Testis (tissue), 3 donors: Measurements from ENCODE around the gene CRISPLD2. TPM values are rescaled to one million over a fixed set of nuclear protein-coding genes. Genes with fewer than 3 reads are reported as not detected.
A peak's percentile ranks its signal among the peaks of the same experiment; 100 is the strongest.

Source experiments
- DNase-seq: peaks from one replicate; pipeline ENCODE4 v3.0.0-alpha.2; 2019
- H3K27ac ChIP-seq, 2 donors: fragments of 200-600 bp; sonication (generic); one replicate each; pipeline ENCODE4 v1.5.1; 2019
- H3K27me3 ChIP-seq: fragments of 200-600 bp; sonication (generic); one replicate; pipeline ENCODE4 v1.5.1; 2019
- H3K36me3 ChIP-seq: fragments of 200-600 bp; sonication (generic); one replicate; pipeline ENCODE4 v1.5.1; 2017; ENCODE audit warnings: low read depth; ENCODE audit errors: missing control alignments
- H3K4me1 ChIP-seq: fragments of 200-600 bp; sonication (generic); one replicate; pipeline ENCODE4 v1.5.1; 2019
- H3K4me3 ChIP-seq, 2 donors: fragments of 200-600 bp; sonication (generic); one replicate each; pipeline ENCODE4 v1.5.1; 2017 to 2019
- H3K9me3 ChIP-seq: fragments of 200-600 bp; sonication (generic); one replicate; pipeline ENCODE4 v1.5.1; 2017
- POLR2A ChIP-seq: fragments of 450-650 bp; IDR thresholded peaks from one replicate; pipeline ENCODE4 v1.6.1; 2017; ENCODE audit warnings: antibody characterized with exemption, mild to moderate bottlenecking, moderate library complexity
- WGBS, 2 donors: methylation state at CpG; one replicate each; pipeline ENCODE4 v1.1.5; 2018; 5-methylcytosine and 5-hydroxymethylcytosine counted together
- intact Hi-C: fragments of 100-400 bp; cut with DNase I; formaldehyde crosslinking; loops from one replicate; pipeline ENCODE4 v1.15.1; 2023; ENCODE audit warnings: low total_unique reads
- polyA plus RNA-seq: library from polyadenylated mRNA; stranded (reverse); fragments of 350-450 nt; fragmentation: Illumina TruSeq; extraction: RNeasy Lipid Tissue Mini Kit (QIAGEN cat#74804); gene quantifications from one replicate; pipeline ENCODE4 v1.2.3, GENCODE V29; 2014; ENCODE audit warnings: low read depth, low replicate concordance; ENCODE audit not compliant: insufficient read depth
- total RNA-seq, 2 donors: library from RNA; depleted of rRNA; stranded (reverse); fragments of >200 nt; gene quantifications; one replicate each; pipeline ENCODE4 v1.2.3, GENCODE V29; 2016
- TF ChIP-seq, protein P1 (sequence below), 3 experiments: fragments of 450-650 bp in 2 of 3; fragments of 200-600 bp in 1 of 3; sonication (generic) in 1 of 3; IDR thresholded peaks; one replicate each; pipeline ENCODE4 v1.5.1; 2016 to 2019; ENCODE audit warnings: antibody characterized with exemption in 3 of 3, mild to moderate bottlenecking in 2 of 3, moderate library complexity in 1 of 3

CRISPLD2 gene
- total and polyA plus RNA-seq, 3 donors from 2014 or later, result 47.7 to 59.6 (median 48.8) TPM

- TF ChIP-seq, protein P1, sequence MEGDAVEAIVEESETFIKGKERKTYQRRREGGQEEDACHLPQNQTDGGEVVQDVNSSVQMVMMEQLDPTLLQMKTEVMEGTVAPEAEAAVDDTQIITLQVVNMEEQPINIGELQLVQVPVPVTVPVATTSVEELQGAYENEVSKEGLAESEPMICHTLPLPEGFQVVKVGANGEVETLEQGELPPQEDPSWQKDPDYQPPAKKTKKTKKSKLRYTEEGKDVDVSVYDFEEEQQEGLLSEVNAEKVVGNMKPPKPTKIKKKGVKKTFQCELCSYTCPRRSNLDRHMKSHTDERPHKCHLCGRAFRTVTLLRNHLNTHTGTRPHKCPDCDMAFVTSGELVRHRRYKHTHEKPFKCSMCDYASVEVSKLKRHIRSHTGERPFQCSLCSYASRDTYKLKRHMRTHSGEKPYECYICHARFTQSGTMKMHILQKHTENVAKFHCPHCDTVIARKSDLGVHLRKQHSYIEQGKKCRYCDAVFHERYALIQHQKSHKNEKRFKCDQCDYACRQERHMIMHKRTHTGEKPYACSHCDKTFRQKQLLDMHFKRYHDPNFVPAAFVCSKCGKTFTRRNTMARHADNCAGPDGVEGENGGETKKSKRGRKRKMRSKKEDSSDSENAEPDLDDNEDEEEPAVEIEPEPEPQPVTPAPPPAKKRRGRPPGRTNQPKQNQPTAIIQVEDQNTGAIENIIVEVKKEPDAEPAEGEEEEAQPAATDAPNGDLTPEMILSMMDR (IDR thresholded peaks at IDR 0.05), result no peak
- TF ChIP-seq POLR2A, result no peak
- 85 to 86% methylated on average over 8 of the region's 8 CpGs for WGBS, 2 donors
- intact Hi-C loops, result no loop called here
- Histone ChIP-seq H3K36me3 (no peaks in the 10 kb centered on the region), H3K4me1 (peaks cover 23% of the 10 kb centered on the region), H3K9me3 (no peaks in the 10 kb centered on the region), H3K27ac (peak overlapping the region; percentile 44 to 62), H3K4me3 (no peak overlapping the region), H3K27me3 (no peaks in the 10 kb centered on the region)
- DNase-seq, result no peak
Observed at GRCh38 chr16:84863481-84863814, 43.7 kb downstream of the CRISPLD2 start.

GRCh38 chr16:84864326-84864955, 44.7 kb downstream of the CRISPLD2 start:
- intact Hi-C loops, result no loop called here
- peak; percentile 34 for DNase-seq
- Histone ChIP-seq H3K27ac (peak overlapping the region in 1 of 2 donors; percentile 46), H3K36me3 (no peaks in the 10 kb centered on the region), H3K4me1 (peaks cover 26% of the 10 kb centered on the region), H3K27me3 (no peaks in the 10 kb centered on the region), H3K4me3 (no peak overlapping the region), H3K9me3 (no peaks in the 10 kb centered on the region)
- TF ChIP-seq, protein P1 (IDR thresholded peaks at IDR 0.05), result no peak
- WGBS, 2 donors, result 73 to 80% methylated on average over 8 to 13 of the region's 13 CpGs

GRCh38 chr16:84867696-84868095, 47.9 kb downstream of the CRISPLD2 start:
- Histone ChIP-seq H3K27me3 (no peaks in the 10 kb centered on the region), H3K36me3 (no peaks in the 10 kb centered on the region), H3K4me1 (peaks cover 21% of the 10 kb centered on the region), H3K27ac (peak overlapping the region in 1 of 2 donors; percentile 7), H3K4me3 (no peak overlapping the region), H3K9me3 (no peaks in the 10 kb centered on the region)
- 71 to 72% methylated on average over 9 of the region's 9 CpGs for WGBS, 2 donors
- intact Hi-C loops, result no loop called here
- DNase-seq, result no peak
- TF ChIP-seq, protein P1 (IDR thresholded peaks at IDR 0.05), result no peak
- TF ChIP-seq POLR2A, result no peak

- H3K4me3 ChIP-seq, result no peak overlapping the region
- no peak for TF ChIP-seq POLR2A
- TF ChIP-seq, protein P1 (IDR thresholded peaks at IDR 0.05), result no peak
- no peaks in the 10 kb centered on the region for H3K36me3 ChIP-seq
- intact Hi-C loops, result no loop called here
- peaks cover 15% of the 10 kb centered on the region for H3K4me1 ChIP-seq
- no peaks in the 10 kb centered on the region for H3K27me3 ChIP-seq
- WGBS, 2 donors, result 58 to 60% methylated on average over 9 of the region's 9 CpGs
- DNase-seq, result no peak
- peak overlapping the region in 1 of 2 donors; percentile 7 for H3K27ac ChIP-seq
- no peaks in the 10 kb centered on the region for H3K9me3 ChIP-seq
Observed at GRCh38 chr16:84868328-84868727, 48.5 kb downstream of the CRISPLD2 start.

- Histone ChIP-seq H3K27me3 (no peaks in the 10 kb centered on the region), H3K9me3 (no peaks in the 10 kb centered on the region), H3K4me1 (peaks cover 11% of the 10 kb centered on the region), H3K36me3 (no peaks in the 10 kb centered on the region), H3K27ac (peak overlapping the region in 1 of 2 donors; percentile 7), H3K4me3 (no peak overlapping the region)
- WGBS, 2 donors, result 82 to 89% methylated on average over 15 to 17 of the region's 17 CpGs
- DNase-seq, result no peak
- intact Hi-C loops, result no loop called here
- TF ChIP-seq, protein P1 (IDR thresholded peaks at IDR 0.05), result no peak
- no peak for TF ChIP-seq POLR2A
Observed at GRCh38 chr16:84868829-84869472, 49.2 kb downstream of the CRISPLD2 start.
